Measurements from ENCODE around the gene DNAH1. TPM values are rescaled to one million over a fixed set of nuclear protein-coding genes. Genes with fewer than 3 reads are reported as not detected.
"Not testable (repeated sequence)": the region's sequence is repeated elsewhere in the genome, so short reads cannot be mapped to it uniquely, and the experiment has no call there.

DNAH1 gene
- total RNA-seq, 1 donor = 6.0 TPM

DNA sequence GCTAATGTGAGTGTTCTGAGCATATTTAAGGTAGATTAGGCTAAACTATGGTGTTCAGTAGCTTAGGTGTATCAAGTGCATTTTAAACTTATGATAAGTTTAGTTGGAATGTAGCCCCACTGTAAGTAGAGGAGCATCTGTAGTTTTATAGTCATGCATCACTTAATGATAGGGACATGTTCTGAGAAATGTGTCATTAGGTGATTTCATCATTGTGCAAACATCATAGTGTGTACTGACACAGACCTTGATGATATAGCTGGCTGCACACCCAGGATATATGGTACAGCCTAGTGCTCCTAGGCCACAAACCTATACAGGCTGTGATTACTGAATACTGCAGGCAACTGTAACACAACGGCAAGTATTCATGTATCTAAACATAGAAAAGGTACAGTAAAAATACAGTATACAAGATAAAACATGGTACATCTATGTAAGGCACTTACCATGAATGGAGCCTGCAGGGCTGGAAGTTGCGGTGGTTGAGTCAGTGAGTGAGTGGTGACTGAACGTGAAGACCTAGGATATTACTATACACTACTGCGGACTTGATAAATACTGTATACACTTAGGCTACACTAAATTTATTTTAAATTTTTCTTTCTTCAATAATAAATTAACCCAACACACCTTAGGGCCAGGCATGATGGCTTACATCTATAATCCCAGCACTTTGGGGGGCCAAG, 17.9 kb downstream of the DNAH1 start:
- TF ChIP-seq, protein P1, sequence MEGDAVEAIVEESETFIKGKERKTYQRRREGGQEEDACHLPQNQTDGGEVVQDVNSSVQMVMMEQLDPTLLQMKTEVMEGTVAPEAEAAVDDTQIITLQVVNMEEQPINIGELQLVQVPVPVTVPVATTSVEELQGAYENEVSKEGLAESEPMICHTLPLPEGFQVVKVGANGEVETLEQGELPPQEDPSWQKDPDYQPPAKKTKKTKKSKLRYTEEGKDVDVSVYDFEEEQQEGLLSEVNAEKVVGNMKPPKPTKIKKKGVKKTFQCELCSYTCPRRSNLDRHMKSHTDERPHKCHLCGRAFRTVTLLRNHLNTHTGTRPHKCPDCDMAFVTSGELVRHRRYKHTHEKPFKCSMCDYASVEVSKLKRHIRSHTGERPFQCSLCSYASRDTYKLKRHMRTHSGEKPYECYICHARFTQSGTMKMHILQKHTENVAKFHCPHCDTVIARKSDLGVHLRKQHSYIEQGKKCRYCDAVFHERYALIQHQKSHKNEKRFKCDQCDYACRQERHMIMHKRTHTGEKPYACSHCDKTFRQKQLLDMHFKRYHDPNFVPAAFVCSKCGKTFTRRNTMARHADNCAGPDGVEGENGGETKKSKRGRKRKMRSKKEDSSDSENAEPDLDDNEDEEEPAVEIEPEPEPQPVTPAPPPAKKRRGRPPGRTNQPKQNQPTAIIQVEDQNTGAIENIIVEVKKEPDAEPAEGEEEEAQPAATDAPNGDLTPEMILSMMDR (IDR thresholded peaks at IDR 0.05; ENCODE audit: insufficient read depth, low read length) = no peak
- no peak for DNase-seq (ENCODE audit: low read depth)
- H3K4me3 ChIP-seq (ENCODE audit: low read depth, low read length) = no peak overlapping the region

DNA sequence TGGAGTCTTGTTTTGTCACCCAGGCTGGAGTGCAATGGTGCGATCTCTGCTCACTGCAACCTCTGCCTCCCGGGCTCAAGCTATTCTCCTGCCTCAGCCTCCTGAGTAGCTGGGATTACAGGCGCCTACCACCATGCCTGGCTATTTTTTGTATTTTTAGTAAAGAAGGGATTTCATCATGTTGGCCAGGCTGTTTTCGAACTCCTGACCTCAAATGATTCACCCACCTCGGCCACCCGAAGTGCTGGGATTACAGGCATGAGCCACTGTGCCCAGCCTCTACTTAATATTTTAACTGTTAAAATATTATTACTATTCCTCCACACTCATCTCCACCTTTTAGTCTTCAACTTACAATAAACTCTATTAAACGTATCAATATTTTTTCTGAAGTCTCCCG, 22.0 kb downstream of the DNAH1 start:
- peak; percentile 26 for DNase-seq (ENCODE audit: low read depth)
- H3K4me3 ChIP-seq (ENCODE audit: low read depth, low read length) = not testable (repeated sequence)

DNA sequence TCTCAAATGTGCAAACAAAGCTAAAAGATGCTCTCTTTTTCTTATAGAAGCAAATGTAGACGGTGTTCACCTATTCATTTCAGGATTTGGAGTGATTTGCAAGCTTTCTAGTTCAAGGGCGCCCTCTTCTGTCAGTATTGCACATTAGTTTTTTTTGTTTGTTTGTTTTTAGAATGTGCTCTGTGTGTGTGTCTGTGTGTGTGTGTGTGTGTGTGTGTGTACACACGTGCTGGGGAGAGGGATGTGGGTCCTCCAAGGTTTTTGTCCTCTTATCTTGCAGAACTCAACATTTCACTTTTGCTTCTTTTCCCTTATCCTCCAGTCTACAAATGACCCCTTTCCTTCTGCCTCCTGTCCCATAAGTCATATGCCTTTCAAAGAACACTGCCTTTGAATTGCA, 23.5 kb downstream of the DNAH1 start:
- peak; percentile 92 for DNase-seq (ENCODE audit: low read depth)
- TF ChIP-seq, protein P1 (IDR thresholded peaks at IDR 0.05; ENCODE audit: insufficient read depth, low read length) = peak; percentile 66

DNA sequence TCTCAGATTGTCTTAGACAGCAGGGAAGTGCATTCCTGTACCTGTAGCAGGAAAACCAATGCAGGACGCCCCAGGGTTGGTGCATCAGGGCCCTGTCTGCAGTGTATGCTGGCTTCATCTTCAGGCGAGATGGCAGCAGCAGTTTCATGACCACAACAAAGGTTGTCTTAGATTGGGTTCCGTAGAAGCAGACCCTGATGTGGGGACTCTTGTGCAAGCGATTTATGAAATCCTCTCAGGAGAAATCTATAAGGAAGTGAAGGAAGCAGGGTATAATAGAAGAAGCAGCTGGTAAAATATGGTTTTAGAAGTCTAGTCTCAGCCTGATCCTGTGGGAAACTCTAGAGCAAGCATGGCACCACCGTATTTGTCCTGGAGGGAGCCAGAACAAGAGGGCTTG, 25.0 kb downstream of the DNAH1 start:
- TF ChIP-seq, protein P1 (IDR thresholded peaks at IDR 0.05; ENCODE audit: insufficient read depth, low read length) = no peak
- H3K4me3 ChIP-seq (ENCODE audit: low read depth, low read length) = no peak overlapping the region
- no peak for DNase-seq (ENCODE audit: low read depth)

More for the DNA sequence above, 23.5 kb downstream of the DNAH1 start:
- no peak overlapping the region for H3K4me3 ChIP-seq (ENCODE audit: low read depth, low read length)

DNA sequence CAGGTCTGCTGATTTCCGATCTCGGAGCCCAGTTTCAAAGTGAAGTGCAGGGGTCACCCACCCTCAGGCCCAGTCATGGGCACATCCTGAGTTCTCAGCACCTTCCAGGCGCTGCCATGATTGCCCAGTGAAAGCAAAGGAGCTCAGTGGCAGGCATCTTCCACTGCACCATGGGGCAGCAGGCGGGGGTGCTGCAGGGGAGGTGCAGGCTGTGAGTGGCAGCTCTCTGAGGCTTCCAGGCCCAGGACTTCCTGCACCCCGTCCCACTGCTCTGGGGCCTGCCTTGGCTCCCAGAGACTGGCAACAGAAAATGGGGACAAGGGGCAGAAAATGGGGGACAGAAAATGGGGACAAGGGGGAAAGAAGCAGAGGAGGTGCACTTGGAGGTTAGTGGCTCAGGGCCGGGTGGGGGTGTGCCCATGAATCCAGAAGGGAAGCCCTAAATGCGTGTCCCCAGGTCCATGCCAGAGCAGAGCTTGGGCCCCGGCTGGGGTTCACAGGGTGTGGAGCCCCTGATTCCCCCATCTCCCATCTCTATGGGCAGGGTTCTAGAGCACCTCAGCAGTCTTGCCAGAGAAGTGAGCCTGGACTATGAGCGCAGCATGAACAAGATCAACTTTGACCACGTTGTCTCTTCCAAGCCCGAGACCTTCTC, 28.0 kb downstream of the DNAH1 start:
- H3K4me3 ChIP-seq (ENCODE audit: low read depth, low read length) = no peak overlapping the region
- TF ChIP-seq, protein P1 (IDR thresholded peaks at IDR 0.05; ENCODE audit: insufficient read depth, low read length) = no peak
- DNase-seq (ENCODE audit: low read depth) = no peak

DNA sequence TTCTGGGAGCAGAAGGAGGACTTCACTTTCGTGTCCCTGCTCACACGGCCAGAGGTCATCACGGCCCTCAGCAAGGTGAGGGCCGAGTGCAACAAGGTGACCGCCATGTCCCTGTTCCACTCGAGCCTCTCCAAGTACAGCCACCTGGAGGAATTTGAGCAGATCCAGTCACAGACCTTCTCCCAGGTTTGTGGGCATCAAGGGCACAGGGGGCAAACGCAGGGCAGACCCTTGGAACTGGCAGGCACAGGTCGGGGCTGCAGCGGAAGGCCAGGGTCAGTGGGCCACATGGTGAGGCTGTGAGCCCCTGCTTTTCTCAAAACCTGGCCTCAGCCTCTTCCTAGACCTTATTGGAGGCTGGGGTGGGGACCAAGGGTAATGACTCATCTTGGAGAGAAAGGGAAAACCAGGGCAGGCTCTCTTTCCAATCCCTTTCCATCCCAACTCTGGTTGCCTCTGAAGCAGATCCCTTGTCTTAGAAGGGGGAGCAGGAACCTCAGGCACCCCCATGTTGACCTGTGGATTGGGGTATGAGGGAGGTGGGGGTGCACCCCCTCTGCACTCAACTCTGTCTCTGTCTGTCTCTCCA, 29.5 kb downstream of the DNAH1 start:
- no peak overlapping the region for H3K4me3 ChIP-seq (ENCODE audit: low read depth, low read length)
- peak; percentile 60 for DNase-seq (ENCODE audit: low read depth)
- TF ChIP-seq, protein P1 (IDR thresholded peaks at IDR 0.05; ENCODE audit: insufficient read depth, low read length) = no peak
